Left ventricle myocardium superior (tissue), 1 donor: ENCODE data around the gene TNS1. TPM values are rescaled to one million over a fixed set of nuclear protein-coding genes. Genes with fewer than 3 reads are reported as not detected.
A peak's percentile ranks its signal among the peaks of the same experiment; 100 is the strongest.

Experiments
- ATAC-seq: fragments of 200-7000 bp; cut with Tn5 transposase; one replicate; pipeline ENCODE4 v1.9.1; 2020; ENCODE audit warnings: mild to moderate bottlenecking, moderate library complexity
- DNase-seq: peaks from one replicate; pipeline ENCODE4 v3.0.0-alpha.2; 2020
- intact Hi-C: fragments of 100-400 bp; cut with micrococcal nuclease; formaldehyde crosslinking; loops from one replicate; pipeline ENCODE4 v1.11.0; 2022
- total RNA-seq: library from RNA; stranded (reverse); fragmentation: NEBNext Ultra II Directional; extraction: Animal tissue kit (Norgen Biotek cat#: 25700); gene quantifications from one replicate; pipeline ENCODE4 v1.2.1, GENCODE V29; 2021
- donor health status: DM: no; HTN: yes; CAD: no; lungs with severe emphysema.

Gene TNS1
- total RNA-seq, 1 donor from 2014 or later = 783 TPM

DNA sequence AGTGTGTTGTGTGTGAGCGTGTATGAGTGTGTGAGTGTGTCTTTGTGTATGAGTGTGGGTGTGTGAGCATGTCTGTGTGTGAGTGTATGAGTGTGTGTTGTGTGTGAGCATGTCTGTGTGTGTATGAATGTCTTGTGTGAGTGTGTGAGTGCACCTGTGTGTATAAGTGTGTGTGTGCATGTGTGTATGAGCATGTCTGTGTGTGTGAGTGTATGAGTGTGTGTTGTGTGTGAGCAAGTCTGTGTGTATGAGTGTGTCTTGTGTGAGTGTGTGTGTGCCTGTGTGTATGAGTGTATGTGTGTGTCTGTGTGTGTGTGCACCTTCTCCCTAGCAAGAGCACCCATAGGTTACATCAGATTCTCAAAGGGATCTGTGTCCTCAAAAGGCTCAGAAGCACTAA lies 28.5 kb upstream of the TNS1 start:
- ATAC-seq = no peak
- intact Hi-C loops = loop anchor here (10.0 kb wide), 1 partner anchor 246 kb away; no protein-coding TSS in a partner anchor
- no peak for DNase-seq

- no peak for ATAC-seq
- no peak for DNase-seq
- intact Hi-C loops = loop anchor here (10.0 kb wide), 1 partner anchor 246 kb away; no protein-coding TSS in a partner anchor
Observed at GRCh38 chr2:218030409-218031195, 27.8 kb upstream of the TNS1 start.

DNA sequence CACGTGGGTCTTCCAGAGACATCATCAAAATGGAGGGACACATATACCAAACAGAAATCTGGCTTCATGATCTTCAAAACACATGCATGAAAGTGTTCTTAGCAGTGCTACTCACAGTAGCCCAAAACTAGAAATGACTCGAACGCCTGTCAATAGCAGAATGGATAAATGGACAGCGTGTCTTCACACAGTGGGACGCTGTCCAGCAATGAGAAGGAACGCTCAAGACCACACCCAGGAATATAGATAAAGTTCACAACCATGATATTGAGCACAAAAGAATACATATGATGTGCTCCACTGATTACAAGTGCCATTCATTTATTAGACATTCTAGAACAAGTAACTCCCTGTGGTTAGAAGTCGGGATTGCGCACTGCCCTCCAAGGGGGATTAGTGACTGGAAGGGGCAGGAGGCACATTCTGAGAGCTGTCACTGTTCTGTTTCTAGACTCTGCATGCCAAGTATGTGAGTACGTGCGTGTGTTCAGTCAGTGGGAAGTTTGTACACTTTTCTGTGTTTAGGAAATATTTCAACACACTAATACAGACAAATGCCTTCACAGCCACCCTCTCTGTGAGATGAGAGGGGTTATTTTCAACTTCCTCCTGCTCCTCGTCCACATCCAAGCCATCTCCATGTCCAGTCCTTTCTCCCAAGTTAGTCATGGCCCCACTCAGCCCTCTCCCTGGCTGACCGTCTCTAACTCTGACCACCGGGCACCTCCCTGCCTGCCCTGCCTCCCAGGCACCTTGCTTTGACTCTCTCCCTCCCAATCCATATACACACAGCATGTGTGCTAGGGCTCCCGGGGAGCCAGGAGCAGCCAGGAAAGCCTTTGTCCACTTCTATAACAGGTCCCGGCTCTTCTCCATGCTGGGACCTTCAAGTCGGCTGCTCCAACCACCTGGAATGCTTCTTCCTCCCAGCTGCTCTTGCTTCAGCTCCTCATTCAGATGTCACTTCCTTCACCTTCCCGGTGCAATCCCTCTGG lies 26.9 kb upstream of the TNS1 start:
- intact Hi-C loops = loop anchor here (10.0 kb wide), 1 partner anchor 245 kb away; no protein-coding TSS in a partner anchor
- DNase-seq = no peak
- ATAC-seq = no peak

DNA sequence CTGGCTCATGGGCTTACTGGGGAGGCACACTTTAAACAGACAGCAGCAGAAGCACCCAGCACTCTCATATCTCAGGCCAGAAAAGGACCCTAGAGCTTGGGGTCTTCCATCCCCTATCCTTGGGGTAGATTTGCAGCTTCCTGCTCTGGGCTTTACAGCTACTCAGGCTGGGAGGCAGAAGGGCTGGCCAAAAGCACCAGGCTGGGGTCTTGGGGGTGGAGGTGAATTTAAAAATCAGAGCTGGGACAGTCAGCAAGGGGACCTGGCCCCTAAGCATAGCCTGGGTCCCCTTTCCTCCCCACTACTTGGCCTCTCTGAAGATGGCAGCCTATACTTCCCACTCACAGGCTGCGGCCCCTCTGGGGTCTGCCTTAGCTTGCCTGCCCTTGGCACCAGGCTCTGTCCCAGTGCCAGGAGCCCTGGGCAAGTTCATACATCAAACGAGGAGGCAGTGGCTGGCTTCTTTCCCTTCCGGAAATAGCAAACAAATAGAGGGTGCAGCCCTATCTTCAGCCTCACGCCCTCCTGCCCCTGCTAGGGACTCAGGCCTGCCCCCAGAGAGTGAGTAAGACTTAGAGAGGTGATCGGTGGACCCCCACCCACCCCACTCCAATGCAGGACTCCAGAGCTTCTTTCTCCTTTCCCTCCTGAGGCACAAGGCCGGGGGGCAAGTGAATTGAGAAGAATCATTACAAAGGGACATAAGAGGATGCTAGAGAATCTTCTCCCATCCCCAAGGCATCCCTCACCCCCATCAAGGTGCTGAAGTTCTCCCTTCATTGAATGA lies 26.0 kb upstream of the TNS1 start:
- intact Hi-C loops = no loop called here
- peak; percentile 58 for DNase-seq
- ATAC-seq = peak; percentile 19

GRCh38 chr2:218028189-218028495 lies 25.3 kb upstream of the TNS1 start:
- intact Hi-C loops = no loop called here
- DNase-seq (no peak), ATAC-seq (no peak)

GRCh38 chr2:218027426-218028188 lies 24.8 kb upstream of the TNS1 start:
- intact Hi-C loops = no loop called here
- DNase-seq (no peak), ATAC-seq (no peak)

- ATAC-seq (peak; percentile 41), DNase-seq (peak; percentile 84)
- intact Hi-C loops = no loop called here
Observed at GRCh38 chr2:218026676-218027425, 24.1 kb upstream of the TNS1 start.

GRCh38 chr2:218026244-218026643 lies 23.4 kb upstream of the TNS1 start:
- no peak for DNase-seq
- intact Hi-C loops = no loop called here
- ATAC-seq = no peak

GRCh38 chr2:218024871-218025270 lies 22.1 kb upstream of the TNS1 start:
- no peak for ATAC-seq
- intact Hi-C loops = no loop called here
- DNase-seq = no peak

DNA sequence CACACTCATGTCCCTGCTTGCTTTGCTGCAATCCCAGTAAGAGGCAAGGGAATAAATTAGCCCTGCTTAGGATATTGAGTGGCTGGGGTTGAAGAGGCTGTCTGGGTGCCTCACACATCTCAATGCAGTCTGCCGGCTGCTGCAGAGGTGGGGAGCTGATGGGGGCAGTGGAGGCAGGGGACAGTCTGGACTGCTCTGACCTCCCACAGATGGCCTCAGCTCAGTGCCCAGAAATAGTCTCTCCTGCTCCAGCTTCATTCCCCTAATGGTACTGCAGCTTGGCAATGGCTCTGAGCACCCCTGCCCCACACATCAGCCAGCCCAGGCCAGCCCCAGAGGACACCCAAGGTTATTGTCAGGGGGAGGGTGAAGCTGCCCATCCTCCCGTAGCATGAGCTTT lies 21.5 kb upstream of the TNS1 start:
- DNase-seq = peak; percentile 66
- intact Hi-C loops = no loop called here
- peak; percentile 77 for ATAC-seq

DNA sequence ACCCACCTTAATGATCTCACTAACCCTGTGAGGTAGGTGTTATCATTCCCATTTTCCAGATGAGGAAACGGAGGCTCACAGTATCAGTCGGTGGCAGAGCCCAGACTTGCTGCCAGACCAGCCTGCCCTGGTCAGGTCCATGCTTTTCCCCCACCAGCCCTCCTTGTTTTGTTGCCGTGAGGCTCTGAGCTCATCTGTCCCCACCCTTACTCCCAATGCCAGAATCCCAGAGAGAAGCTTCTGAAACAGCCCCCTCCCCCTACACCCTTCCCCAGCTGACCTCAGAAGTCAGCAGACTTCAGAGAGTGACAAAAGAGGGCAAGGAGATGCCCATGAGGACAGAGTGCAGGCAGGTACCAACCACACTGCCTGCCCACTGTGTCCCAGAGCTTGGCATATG lies 20.8 kb upstream of the TNS1 start:
- DNase-seq = no peak
- intact Hi-C loops = no loop called here
- no peak for ATAC-seq

DNA sequence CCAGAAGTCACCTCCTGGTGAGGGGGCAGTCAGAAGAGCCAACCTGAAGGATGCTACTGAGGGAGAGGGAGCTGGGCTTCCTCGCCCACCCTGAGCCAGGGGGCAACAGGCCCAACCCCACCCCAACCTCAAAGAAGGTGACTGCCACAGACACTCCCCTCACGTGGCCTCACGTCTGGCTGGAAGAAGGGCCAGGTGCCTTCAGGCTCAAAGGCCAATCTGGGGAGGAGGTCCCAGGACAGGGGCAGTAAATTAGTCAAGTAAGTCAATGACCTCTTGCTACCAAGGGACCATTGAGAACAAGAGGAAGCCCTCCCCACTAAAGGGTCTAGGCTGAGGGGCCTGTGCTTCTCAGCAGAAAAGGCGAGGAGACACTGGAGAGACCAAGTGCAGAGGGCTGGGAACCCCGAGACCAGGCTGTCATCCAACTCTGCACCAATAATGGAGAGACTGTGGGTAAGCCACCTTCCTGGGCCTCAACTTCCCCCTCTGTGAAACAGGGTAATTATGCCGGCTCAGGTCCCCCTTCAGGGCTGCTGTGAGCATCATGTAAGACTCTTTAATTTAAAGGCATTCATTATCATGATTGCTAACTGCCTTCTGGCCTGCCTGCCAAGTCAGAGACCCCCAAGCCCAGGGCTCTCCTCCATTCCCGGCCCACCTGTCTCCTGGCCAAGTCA lies 20.2 kb upstream of the TNS1 start:
- intact Hi-C loops = no loop called here
- ATAC-seq (no peak), DNase-seq (no peak)

DNA sequence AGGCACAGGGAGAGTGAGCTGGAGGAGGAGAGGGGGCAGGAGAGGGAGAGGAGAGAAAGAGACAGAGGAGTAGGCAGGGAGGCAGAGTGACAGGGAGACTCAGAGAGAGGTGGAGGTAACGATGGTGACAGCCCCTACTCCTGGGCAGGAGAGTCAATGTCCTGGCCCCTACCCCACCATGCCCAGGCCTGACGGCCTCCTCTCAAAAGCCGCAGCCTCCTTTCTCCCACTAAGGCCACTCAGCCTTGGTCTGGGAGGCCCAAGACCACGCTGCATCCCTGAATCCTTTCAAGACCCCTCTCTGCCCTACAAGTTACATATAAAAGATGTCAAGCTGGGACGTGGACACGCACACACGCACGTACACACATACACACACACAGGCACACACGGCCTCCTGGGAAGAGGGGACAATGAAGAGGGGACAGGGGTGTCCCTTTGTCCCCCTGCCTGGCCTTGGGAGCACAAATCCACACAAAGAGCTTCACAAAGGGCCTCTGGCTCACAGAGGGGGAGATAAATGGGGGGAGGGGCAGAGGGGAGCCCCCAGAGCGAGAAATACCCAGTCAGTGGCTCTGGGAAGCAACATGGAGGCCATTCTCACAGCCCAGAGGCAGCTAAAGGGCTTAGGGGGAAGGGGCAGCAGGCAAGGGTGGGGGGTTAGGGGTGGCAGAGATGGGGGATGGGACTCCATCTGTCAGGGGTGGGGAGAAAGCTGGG lies 19.5 kb upstream of the TNS1 start:
- DNase-seq = no peak
- intact Hi-C loops = no loop called here

GRCh38 chr2:218021536-218022071 lies 18.8 kb upstream of the TNS1 start:
- intact Hi-C loops = no loop called here
- peak; percentile 74 for ATAC-seq
- peak; percentile 83 for DNase-seq

More for the DNA sequence above, 19.5 kb upstream of the TNS1 start:
- no peak for ATAC-seq

- intact Hi-C loops = no loop called here
- no peak for DNase-seq
- ATAC-seq = no peak
Observed at GRCh38 chr2:218020966-218021535, 18.3 kb upstream of the TNS1 start.

DNA sequence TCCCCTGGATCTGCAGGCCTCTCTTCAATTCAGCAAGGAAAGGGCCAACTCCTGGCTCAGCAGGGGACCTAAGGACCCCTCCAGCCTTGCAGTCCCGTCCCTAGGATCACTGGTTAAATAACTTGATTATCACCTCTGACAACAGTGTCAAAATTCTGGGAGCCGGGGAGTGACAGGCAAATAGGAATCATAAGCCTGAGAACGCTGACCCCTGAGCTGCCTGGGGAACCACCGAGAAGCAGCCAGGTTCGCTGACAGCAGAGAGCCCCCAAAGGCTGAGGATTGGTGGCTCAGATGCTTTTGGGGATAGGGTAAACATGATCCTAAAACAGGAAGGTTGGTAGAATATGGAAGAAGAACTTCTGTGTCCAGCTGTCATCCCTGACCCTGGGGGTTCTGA lies 17.5 kb upstream of the TNS1 start:
- DNase-seq (no peak), ATAC-seq (no peak)
- intact Hi-C loops = no loop called here
